GM12878 (cell line): ENCODE data around the gene CDC42SE1. TPM values are rescaled to one million over a fixed set of nuclear protein-coding genes. Genes with fewer than 3 reads are reported as not detected.

ENCODE experiments used
- ASH2L ChIP-seq: fragments of 300-600, 200-600 bp; sonication (generic); IDR thresholded peaks from 2 replicates; pipeline ENCODE4 v1.6.1; 2017; ENCODE audit warnings: low read depth, mild to moderate bottlenecking, borderline replicate concordance
- CBX3 ChIP-seq: fragments of 200-600 bp; sonication (generic); IDR thresholded peaks from 2 replicates; pipeline ENCODE4 v1.6.1; 2016; ENCODE audit warnings: low read depth, borderline replicate concordance
- ETV6 ChIP-seq, 2 experiments: fragments of 450-650 bp in 1 of 2; IDR thresholded peaks in 1 of 2; conservative IDR thresholded peaks in 1 of 2; 2 replicates each; pipeline ENCODE4 v1.6.1; 2014; ENCODE audit warnings: antibody characterized with exemption in 1 of 2, borderline replicate concordance in 1 of 2, low read depth in 1 of 2, mild to moderate bottlenecking in 1 of 2, moderate library complexity in 1 of 2
- FOXK2 ChIP-seq: fragments of 450-650 bp; IDR thresholded peaks from 2 replicates; pipeline ENCODE4 v1.6.1; 2017; ENCODE audit warnings: mild to moderate bottlenecking, moderate library complexity
- HCFC1 ChIP-seq: fragments of 150-350 bp; IDR thresholded peaks from 2 replicates; pipeline ENCODE4 v1.6.1; 2014; ENCODE audit warnings: low read length
- KDM1A ChIP-seq: fragments of 200-600 bp; sonication (generic); IDR thresholded peaks from 2 replicates; pipeline ENCODE4 v1.6.1; 2016; ENCODE audit warnings: borderline replicate concordance
- MEF2B ChIP-seq: fragments of 450-650 bp; IDR thresholded peaks from 2 replicates; pipeline ENCODE4 v1.6.1; 2018; ENCODE audit warnings: mild to moderate bottlenecking, moderate library complexity; ENCODE audit not compliant: partially characterized antibody, poor library complexity, severe bottlenecking
- MTA3 ChIP-seq: IDR thresholded peaks from 2 replicates; pipeline ENCODE4 v1.6.1; 2012; ENCODE audit warnings: low read length, inconsistent platforms, borderline replicate concordance
- MXI1 ChIP-seq: fragments of 150-350 bp; IDR thresholded peaks from 2 replicates; pipeline ENCODE4 v1.6.1; 2011; ENCODE audit warnings: low read depth, mild to moderate bottlenecking, inconsistent platforms, low read length, improper control_type of control experiment
- NR2C2 ChIP-seq: IDR thresholded peaks from 2 replicates; pipeline ENCODE4 v1.6.1; 2011; ENCODE audit warnings: borderline replicate concordance, low read depth; ENCODE audit not compliant: control insufficient read depth, insufficient read length
- RAD21 ChIP-seq: IDR thresholded peaks from 2 replicates; pipeline ENCODE4 v1.6.1; 2011; ENCODE audit warnings: mild to moderate bottlenecking, low read depth, low read length, moderate library complexity; ENCODE audit not compliant: insufficient read depth
- RB1 ChIP-seq: fragments of 450-650 bp; formaldehyde crosslinking; IDR thresholded peaks from 2 replicates; pipeline ENCODE4 v1.6.1; 2017; ENCODE audit warnings: mild to moderate bottlenecking, borderline replicate concordance
- RUNX3 ChIP-seq: IDR thresholded peaks from 2 replicates; pipeline ENCODE4 v1.6.1; 2012; ENCODE audit warnings: low read length, inconsistent platforms
- SMAD1 ChIP-seq: fragments of 450-650 bp; IDR thresholded peaks from 2 replicates; pipeline ENCODE4 v1.6.1; 2018; ENCODE audit warnings: mild to moderate bottlenecking, low read depth; ENCODE audit not compliant: partially characterized antibody
- SMARCA5 ChIP-seq: fragments of 450-650 bp; IDR thresholded peaks from 2 replicates; pipeline ENCODE4 v1.6.1; 2017; ENCODE audit warnings: mild to moderate bottlenecking
- YY1 ChIP-seq: IDR thresholded peaks from 2 replicates; pipeline ENCODE4 v1.6.1; 2011; ENCODE audit warnings: low read depth, mild to moderate bottlenecking, low read length
- ZBED1 ChIP-seq: IDR thresholded peaks from 2 replicates; pipeline ENCODE4 v1.6.1; 2016; ENCODE audit warnings: borderline replicate concordance
- ZNF274 ChIP-seq: IDR thresholded peaks from one replicate; pipeline ENCODE4 v1.8.0; 2011; ENCODE audit not compliant: insufficient read length, insufficient read depth
- ZNF622 ChIP-seq: fragments of 450-650 bp; IDR thresholded peaks from 2 replicates; pipeline ENCODE4 v1.6.1; 2017; ENCODE audit warnings: mild to moderate bottlenecking, inconsistent platforms
- ZZZ3 ChIP-seq: IDR thresholded peaks from 2 replicates; pipeline ENCODE4 v1.6.1; 2011; ENCODE audit warnings: low read depth; ENCODE audit not compliant: control insufficient read depth, insufficient read length
- polyA plus RNA-seq, 11 experiments: library from polyadenylated mRNA; depleted of rRNA in 4 of 11; unstranded in 6 of 11; stranded (reverse) in 5 of 11; fragments of >200 nt; fragmentation: Nextera tagmentation in 4 of 11; fragmentation: Illumina TruSeq in 1 of 11; extraction: Ambion mirVana in 4 of 11; extraction: Trizol in 1 of 11; gene quantifications; 1 replicate in 1 of 11; 2 replicates in 10 of 11; pipeline versions ENCODE4 v1.2.1 to v1.2.3, GENCODE V29; 2011 to 2016; ENCODE audit warnings: inconsistent platforms in 2 of 11, missing spikeins in 2 of 11, low read depth in 1 of 11
- total RNA-seq, 4 experiments: library from RNA; depleted of rRNA in 3 of 4; stranded (reverse); fragments of >200 nt in 3 of 4; fragmentation: Illumina TruSeq in 1 of 4; extraction: Trizol in 1 of 4; gene quantifications; 2 replicates each; pipeline versions ENCODE4 v1.2.1 to v1.2.3, GENCODE V29; 2013 to 2021
- TF ChIP-seq, protein P1 (sequence below), 3 experiments: IDR thresholded peaks in 2 of 3; conservative IDR thresholded peaks in 1 of 3; 2 replicates each; pipeline ENCODE4 v1.5.1; 2011; ENCODE audit warnings: low read depth in 3 of 3, low read length in 3 of 3, mild to moderate bottlenecking in 3 of 3, control low read depth in 2 of 3, moderate library complexity in 2 of 3, inconsistent platforms in 1 of 3, mixed read lengths in 1 of 3; ENCODE audit not compliant: control insufficient read depth in 2 of 3, insufficient read depth in 1 of 3; ENCODE audit errors: extremely low read depth in 1 of 3
- TF ChIP-seq, protein P2 (sequence below): fragments of 450-650 bp; IDR thresholded peaks from 2 replicates; pipeline ENCODE4 v1.6.1; 2018; ENCODE audit warnings: borderline replicate concordance, mild to moderate bottlenecking; ENCODE audit not compliant: partially characterized antibody

CDC42SE1 gene
- total and polyA plus RNA-seq, 10 of the 15 experiments (the other 5 are each of a cell fraction or from before 2014, with no cell fraction given), result 35.7 to 112 (median 74.3) TPM

DNA sequence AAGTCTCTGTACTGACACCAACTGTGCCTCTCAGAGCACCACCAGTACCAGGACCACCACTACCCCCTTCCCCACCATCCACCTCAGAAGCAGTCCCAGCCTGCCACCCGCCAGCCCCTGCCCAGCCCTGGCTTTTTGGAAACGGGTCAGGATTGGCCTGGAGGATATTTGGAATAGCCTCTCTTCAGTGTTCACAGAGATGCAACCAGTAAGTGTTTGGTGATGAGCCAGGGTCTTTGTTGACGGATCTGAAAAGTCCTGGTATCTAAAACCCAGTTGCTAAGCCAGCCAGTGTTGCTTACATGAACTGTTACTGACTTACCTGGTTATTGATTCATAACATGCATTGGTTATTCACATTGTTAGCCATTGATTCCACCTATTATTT lies 10.8 kb downstream of the CDC42SE1 start (continued):
- TF ChIP-seq, protein P1, sequence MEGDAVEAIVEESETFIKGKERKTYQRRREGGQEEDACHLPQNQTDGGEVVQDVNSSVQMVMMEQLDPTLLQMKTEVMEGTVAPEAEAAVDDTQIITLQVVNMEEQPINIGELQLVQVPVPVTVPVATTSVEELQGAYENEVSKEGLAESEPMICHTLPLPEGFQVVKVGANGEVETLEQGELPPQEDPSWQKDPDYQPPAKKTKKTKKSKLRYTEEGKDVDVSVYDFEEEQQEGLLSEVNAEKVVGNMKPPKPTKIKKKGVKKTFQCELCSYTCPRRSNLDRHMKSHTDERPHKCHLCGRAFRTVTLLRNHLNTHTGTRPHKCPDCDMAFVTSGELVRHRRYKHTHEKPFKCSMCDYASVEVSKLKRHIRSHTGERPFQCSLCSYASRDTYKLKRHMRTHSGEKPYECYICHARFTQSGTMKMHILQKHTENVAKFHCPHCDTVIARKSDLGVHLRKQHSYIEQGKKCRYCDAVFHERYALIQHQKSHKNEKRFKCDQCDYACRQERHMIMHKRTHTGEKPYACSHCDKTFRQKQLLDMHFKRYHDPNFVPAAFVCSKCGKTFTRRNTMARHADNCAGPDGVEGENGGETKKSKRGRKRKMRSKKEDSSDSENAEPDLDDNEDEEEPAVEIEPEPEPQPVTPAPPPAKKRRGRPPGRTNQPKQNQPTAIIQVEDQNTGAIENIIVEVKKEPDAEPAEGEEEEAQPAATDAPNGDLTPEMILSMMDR (IDR thresholded peaks at IDR 0.05 in 2 of 3, conservative IDR thresholded peaks at IDR 0.05 in 1 of 3; ENCODE audit: control insufficient read depth in 2 of 3, extremely low read depth in 1 of 3, insufficient read depth in 1 of 3, low read depth in 3 of 3, low read length in 3 of 3), result peak in 1 of 3 experiments; percentile 58; a peak in 1 of 6 replicates
- TF ChIP-seq CBX3, result no peak
- TF ChIP-seq YY1, result 0 out of 2 replicates have a peak, but pooled peaks have one; percentile 24
- TF ChIP-seq MXI1, result no peak
- TF ChIP-seq, protein P2, sequence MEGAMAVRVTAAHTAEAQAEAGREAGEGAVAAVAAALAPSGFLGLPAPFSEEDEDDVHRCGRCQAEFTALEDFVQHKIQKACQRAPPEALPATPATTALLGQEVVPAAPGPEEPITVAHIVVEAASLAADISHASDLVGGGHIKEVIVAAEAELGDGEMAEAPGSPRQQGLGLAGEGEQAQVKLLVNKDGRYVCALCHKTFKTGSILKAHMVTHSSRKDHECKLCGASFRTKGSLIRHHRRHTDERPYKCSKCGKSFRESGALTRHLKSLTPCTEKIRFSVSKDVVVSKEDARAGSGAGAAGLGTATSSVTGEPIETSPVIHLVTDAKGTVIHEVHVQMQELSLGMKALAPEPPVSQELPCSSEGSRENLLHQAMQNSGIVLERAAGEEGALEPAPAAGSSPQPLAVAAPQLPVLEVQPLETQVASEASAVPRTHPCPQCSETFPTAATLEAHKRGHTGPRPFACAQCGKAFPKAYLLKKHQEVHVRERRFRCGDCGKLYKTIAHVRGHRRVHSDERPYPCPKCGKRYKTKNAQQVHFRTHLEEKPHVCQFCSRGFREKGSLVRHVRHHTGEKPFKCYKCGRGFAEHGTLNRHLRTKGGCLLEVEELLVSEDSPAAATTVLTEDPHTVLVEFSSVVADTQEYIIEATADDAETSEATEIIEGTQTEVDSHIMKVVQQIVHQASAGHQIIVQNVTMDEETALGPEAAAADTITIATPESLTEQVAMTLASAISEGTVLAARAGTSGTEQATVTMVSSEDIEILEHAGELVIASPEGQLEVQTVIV, result no peak
- no peak for TF ChIP-seq ZNF274
- TF ChIP-seq RB1, result no peak
- no peak for TF ChIP-seq KDM1A
- TF ChIP-seq FOXK2, result no peak
- TF ChIP-seq SMAD1, result no peak
- no peak for TF ChIP-seq ETV6 (conservative IDR thresholded peaks at IDR 0.05 in 1 of 2, IDR thresholded peaks at IDR 0.05 in 1 of 2; ENCODE audit: borderline replicate concordance in 1 of 2, low read depth in 1 of 2)
- no peak for TF ChIP-seq MEF2B
- TF ChIP-seq ZNF622, result no peak
- TF ChIP-seq ZZZ3, result no peak
- no peak for TF ChIP-seq RAD21
- TF ChIP-seq RUNX3, result no peak
- TF ChIP-seq NR2C2, result no peak
- no peak for TF ChIP-seq MTA3
- TF ChIP-seq ZBED1, result no peak
- TF ChIP-seq HCFC1, result no peak
- TF ChIP-seq SMARCA5, result 0 out of 2 replicates have a peak, but pooled peaks have one; percentile 39
- no peak for TF ChIP-seq ASH2L
